ENCODE results near the gene PKDREJ. TPM values are rescaled to one million over a fixed set of nuclear protein-coding genes. Genes with fewer than 3 reads are reported as not detected.
A peak's percentile ranks its signal among the peaks of the same experiment; 100 is the strongest.

The PKDREJ gene
- total RNA-seq, 1 experiment from 2014 or later: 0.02 TPM

- Mint-ChIP-seq H3K36me3 (no peaks in the 10 kb centered on the region), H3K9me3 (0 out of 2 replicates have a peak, but pooled peaks cover 8% of the 10 kb centered on the region), H3K27me3 (ENCODE audit: low read depth) (peaks cover 59% of the 10 kb centered on the region), H3K4me1 (peaks cover 4% of the 10 kb centered on the region), H3K4me3 (no peak overlapping the region), H3K27ac (no peak overlapping the region)
- TF ChIP-seq SP1 (CRISPR knock-in tag; conservative IDR thresholded peaks at IDR 0.05) (no peak), TEAD4 (CRISPR knock-in tag; IDR thresholded peaks at IDR 0.05) (no peak), ZNF232 (CRISPR knock-in tag; IDR thresholded peaks at IDR 0.05) (no peak), ZNF425 (CRISPR knock-in tag; conservative IDR thresholded peaks at IDR 0.05) (no peak), JUN (CRISPR knock-in tag; IDR thresholded peaks at IDR 0.05) (no peak), STAT6 (CRISPR knock-in tag; conservative IDR thresholded peaks at IDR 0.05; ENCODE audit: low read depth) (no peak)
- DNase-seq (ENCODE audit: low spot score): no peak
- no peak for ATAC-seq
- ChIA-PET CTCF (no interaction called here), POLR2A (no interaction called here)
These were observed 6.7 kb downstream of the PKDREJ start for GRCh38 chr22:46256358-46256958.

DNA sequence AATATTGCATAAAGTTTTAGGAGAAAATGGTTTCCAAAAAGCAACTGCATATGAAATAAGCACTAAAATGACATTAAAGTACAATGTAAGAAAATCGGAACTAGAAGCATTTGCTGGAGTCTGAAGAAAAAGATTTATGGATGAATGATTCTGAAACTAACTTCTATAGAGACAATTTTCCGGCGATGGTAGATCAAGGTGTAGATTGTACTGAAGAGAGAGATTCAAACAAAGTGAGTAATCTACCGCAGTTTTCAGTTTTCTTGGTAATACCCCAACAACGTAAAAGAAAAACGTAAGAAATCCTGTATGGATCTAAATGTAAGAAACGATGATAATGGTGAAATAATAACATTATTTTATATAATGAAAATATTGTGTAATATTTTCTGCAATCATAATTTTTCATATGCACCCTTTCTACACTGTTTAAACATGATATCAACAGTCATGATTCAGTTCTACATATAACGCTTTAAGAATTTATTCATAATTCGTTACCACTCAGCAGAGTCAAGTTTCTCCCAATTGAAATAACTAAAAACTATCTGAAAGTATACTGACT is 11.2 kb downstream of the PKDREJ start:
- H3K9me3 Mint-ChIP-seq: 0 out of 2 replicates have a peak, but pooled peaks cover 5% of the 10 kb centered on the region
- peaks cover 19% of the 10 kb centered on the region for H3K27me3 Mint-ChIP-seq (ENCODE audit: low read depth)
- H3K4me3 Mint-ChIP-seq: peak overlapping the region; percentile 71
- ChIA-PET POLR2A (no interaction called here), CTCF (no interaction called here)
- H3K4me1 Mint-ChIP-seq: peaks cover 13% of the 10 kb centered on the region
- ATAC-seq (no peak), DNase-seq (ENCODE audit: low spot score) (no peak)
- TF ChIP-seq IRF2 (CRISPR knock-in tag; IDR thresholded peaks at IDR 0.05; ENCODE audit: borderline replicate concordance, low read depth): no peak
- no peak for TF ChIP-seq RORB (CRISPR knock-in tag; IDR thresholded peaks at IDR 0.05)
- TF ChIP-seq ZNF671 (CRISPR knock-in tag; IDR thresholded peaks at IDR 0.05): no peak
- TF ChIP-seq CREB1 (CRISPR knock-in tag; IDR thresholded peaks at IDR 0.05): no peak
- TF ChIP-seq E2F5 (CRISPR knock-in tag; IDR thresholded peaks at IDR 0.05): no peak
- TF ChIP-seq ZNF138 (CRISPR knock-in tag; conservative IDR thresholded peaks at IDR 0.05): no peak
- no peak for TF ChIP-seq SMAD3 (CRISPR knock-in tag; IDR thresholded peaks at IDR 0.05; ENCODE audit: borderline replicate concordance)
- TF ChIP-seq HMGA2 (CRISPR knock-in tag; IDR thresholded peaks at IDR 0.05): no peak
- H3K36me3 Mint-ChIP-seq: no peaks in the 10 kb centered on the region
- H3K27ac Mint-ChIP-seq: no peak overlapping the region

DNA sequence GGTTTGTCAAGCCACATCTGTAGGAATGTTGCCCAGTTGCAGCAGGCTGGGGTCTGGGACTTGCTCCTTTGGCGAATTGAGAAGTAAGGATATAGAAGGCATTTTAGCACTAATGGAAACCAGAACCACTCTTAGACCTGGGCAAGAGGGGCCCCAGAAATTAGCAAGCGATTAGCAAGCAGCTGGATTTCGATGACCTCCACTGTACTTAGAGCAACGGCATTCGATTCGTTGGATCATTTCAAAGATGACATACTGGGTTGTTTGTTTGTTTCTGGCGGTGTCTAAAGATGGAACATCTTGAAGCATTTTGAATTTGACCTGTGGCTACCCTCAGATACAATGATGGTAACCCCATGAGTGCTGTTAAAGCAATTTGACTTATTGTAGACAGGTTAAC is 11.9 kb downstream of the PKDREJ start:
- TF ChIP-seq ZNF219 (CRISPR knock-in tag; IDR thresholded peaks at IDR 0.05; ENCODE audit: borderline replicate concordance): no peak
- no peak for TF ChIP-seq MXD4 (CRISPR knock-in tag; IDR thresholded peaks at IDR 0.05; ENCODE audit: borderline replicate concordance)
- TF ChIP-seq MLX (CRISPR knock-in tag; IDR thresholded peaks at IDR 0.05): no peak
- no peak for TF ChIP-seq MYBL2 (CRISPR knock-in tag; IDR thresholded peaks at IDR 0.05)
- TF ChIP-seq, protein P1, sequence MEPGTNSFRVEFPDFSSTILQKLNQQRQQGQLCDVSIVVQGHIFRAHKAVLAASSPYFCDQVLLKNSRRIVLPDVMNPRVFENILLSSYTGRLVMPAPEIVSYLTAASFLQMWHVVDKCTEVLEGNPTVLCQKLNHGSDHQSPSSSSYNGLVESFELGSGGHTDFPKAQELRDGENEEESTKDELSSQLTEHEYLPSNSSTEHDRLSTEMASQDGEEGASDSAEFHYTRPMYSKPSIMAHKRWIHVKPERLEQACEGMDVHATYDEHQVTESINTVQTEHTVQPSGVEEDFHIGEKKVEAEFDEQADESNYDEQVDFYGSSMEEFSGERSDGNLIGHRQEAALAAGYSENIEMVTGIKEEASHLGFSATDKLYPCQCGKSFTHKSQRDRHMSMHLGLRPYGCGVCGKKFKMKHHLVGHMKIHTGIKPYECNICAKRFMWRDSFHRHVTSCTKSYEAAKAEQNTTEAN (CRISPR knock-in tag; IDR thresholded peaks at IDR 0.05): no peak
- no peak for TF ChIP-seq PRRX2 (CRISPR knock-in tag; IDR thresholded peaks at IDR 0.05)
- TF ChIP-seq CREB1 (CRISPR knock-in tag; IDR thresholded peaks at IDR 0.05): no peak
- TF ChIP-seq ZNF121 (CRISPR knock-in tag; IDR thresholded peaks at IDR 0.05): no peak
- Mint-ChIP-seq H3K9me3 (0 out of 2 replicates have a peak, but pooled peaks cover under 1% of the 10 kb centered on the region), H3K27me3 (ENCODE audit: low read depth) (peaks cover 16% of the 10 kb centered on the region), H3K27ac (no peak overlapping the region), H3K4me1 (peaks cover 13% of the 10 kb centered on the region), H3K36me3 (no peaks in the 10 kb centered on the region), H3K4me3 (peak overlapping the region; percentile 71)
- DNase-seq (ENCODE audit: low spot score): no peak
- CTCF ChIA-PET: interaction anchor here (1.5 to 3.6 kb wide), 2 partner anchors 11 to 17 kb away, joined by 12 to 25 read pairs; partner anchors contain the start of genes PKDREJ and TTC38
- no peak for ATAC-seq
- POLR2A ChIA-PET: no interaction called here
